Stomach (tissue), 9 donors: Measurements from ENCODE around the gene INTU. TPM values are rescaled to one million over a fixed set of nuclear protein-coding genes. Genes with fewer than 3 reads are reported as not detected.

ENCODE experiments used
- DNase-seq, 2 donors: peaks; one replicate each; pipeline versions ENCODE4 v3.0.0 to v3.0.0-alpha.2; 2013 to 2019
- H3K27ac ChIP-seq, 5 donors: fragments of 200-600 bp in 4 of 5; sonication (generic) in 4 of 5; one replicate each; pipeline ENCODE4 v1.5.1; 2013 to 2019; ENCODE audit warnings: mild to moderate bottlenecking in 1 of 5, moderate library complexity in 1 of 5
- H3K27me3 ChIP-seq, 3 donors: fragments of 200-600 bp; sonication (generic); one replicate each; pipeline ENCODE4 v1.5.1; 2017 to 2019; ENCODE audit warnings: mixed run types in 1 of 3
- H3K36me3 ChIP-seq, 4 donors: fragments of 200-600 bp; sonication (generic); 1 replicate in 3 of 4; 2 replicates in 1 of 4; pipeline ENCODE4 v1.5.1; 2016 to 2019
- H3K4me1 ChIP-seq, 4 donors: fragments of 200-600 bp; sonication (generic); one replicate each; pipeline ENCODE4 v1.5.1; 2016 to 2019
- H3K4me3 ChIP-seq, 4 donors: fragments of 200-600 bp; sonication (generic) in 3 of 4; one replicate each; pipeline ENCODE4 v1.5.1; 2016 to 2019; ENCODE audit warnings: mild to moderate bottlenecking in 1 of 4
- H3K9me3 ChIP-seq, 4 donors: fragments of 200-600 bp; sonication (generic); one replicate each; pipeline ENCODE4 v1.5.1; 2016 to 2019
- EP300 ChIP-seq: sonication (generic); formaldehyde crosslinking; IDR thresholded peaks from one replicate; pipeline ENCODE4 v1.6.1; 2017; ENCODE audit warnings: antibody characterized with exemption
- POLR2A ChIP-seq, 4 donors: fragments of 450-650 bp; IDR thresholded peaks; one replicate each; pipeline ENCODE4 v1.6.1; 2016; ENCODE audit warnings: antibody characterized with exemption in 4 of 4, control low read depth in 2 of 4, mild to moderate bottlenecking in 1 of 4, moderate library complexity in 1 of 4
- POLR2AphosphoS5 ChIP-seq, 3 donors: sonication (generic); formaldehyde crosslinking; IDR thresholded peaks; one replicate each; pipeline ENCODE4 v1.6.1; 2016; ENCODE audit warnings: antibody characterized with exemption in 3 of 3
- WGBS, 5 donors: extraction: QIAGEN DNeasy Blood & Tissue Kit in 3 of 5; methylation state at CpG; one replicate each; pipeline versions ENCODE4 v1.1.5 to v1.1.7; 2013 to 2018; 5-methylcytosine and 5-hydroxymethylcytosine counted together
- intact Hi-C: fragments of 100-400 bp; cut with DNase I; formaldehyde crosslinking; loops from one replicate; pipeline ENCODE4 v1.15.1; 2023; ENCODE audit warnings: low total_unique reads
- polyA plus RNA-seq, 3 donors: library from polyadenylated mRNA; stranded (reverse); fragments of 200-250 nt; gene quantifications; one replicate each; pipeline ENCODE4 v1.2.3, GENCODE V29; 2013
- total RNA-seq, 5 donors: library from RNA; depleted of rRNA; stranded (reverse); fragments of >200 nt; gene quantifications; one replicate each; pipeline versions ENCODE4 v1.1.0 to v1.2.3, GENCODE V29; 2014 to 2016
- TF ChIP-seq, protein P1 (sequence below), 7 experiments: fragments of 450-650 bp in 4 of 7; fragments of 200-600 bp in 3 of 7; sonication (generic) in 3 of 7; IDR thresholded peaks; one replicate each; pipeline ENCODE4 v1.5.1; 2016 to 2019; ENCODE audit warnings: antibody characterized with exemption in 7 of 7, control low read depth in 2 of 7, mild to moderate bottlenecking in 1 of 7
- donor health status: healthy with polysubstance abuse.
- donor health status: Bipolar disorder and iron deficiency.
- donor health status: healthy.

Gene INTU
- total and polyA plus RNA-seq, 8 donors: 0.62 to 42.9 (median 5.6) TPM

DNA sequence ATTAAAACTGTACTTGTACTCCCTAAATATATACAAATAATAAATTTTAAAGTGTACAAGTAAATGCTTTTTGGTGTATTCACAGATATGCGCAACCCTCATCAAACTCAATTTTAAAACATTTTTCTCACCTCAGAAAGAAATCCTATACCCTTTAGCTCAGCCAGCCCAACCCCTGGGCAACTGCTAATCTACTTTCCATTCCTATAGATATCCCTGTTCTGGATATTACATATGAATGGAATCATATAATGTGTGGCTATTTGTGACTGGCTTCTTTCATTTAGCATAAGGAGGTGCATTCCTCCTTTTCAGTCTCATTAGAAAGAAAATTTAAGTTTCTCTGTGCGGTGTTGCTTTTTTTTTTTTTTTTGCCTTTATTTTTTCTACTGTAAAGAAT is 39.4 kb downstream of the INTU start:
- Histone ChIP-seq H3K4me1 (no peaks in the 10 kb centered on the region), H3K27ac (no peak overlapping the region), H3K4me3 (no peak overlapping the region), H3K27me3 (no peaks in the 10 kb centered on the region), H3K36me3 (peaks cover 0 to 15% (median 4%) of the 10 kb centered on the region in 4 donors), H3K9me3 (no peaks in the 10 kb centered on the region)
- 72 to 100% (median 97%) methylated on average over 2 of the region's 2 CpGs for WGBS, 5 donors
- intact Hi-C loops: no loop called here
- no peak for DNase-seq
- no peak for TF ChIP-seq POLR2AphosphoS5 (IDR thresholded peaks at IDR 0.05)
- TF ChIP-seq, protein P1, sequence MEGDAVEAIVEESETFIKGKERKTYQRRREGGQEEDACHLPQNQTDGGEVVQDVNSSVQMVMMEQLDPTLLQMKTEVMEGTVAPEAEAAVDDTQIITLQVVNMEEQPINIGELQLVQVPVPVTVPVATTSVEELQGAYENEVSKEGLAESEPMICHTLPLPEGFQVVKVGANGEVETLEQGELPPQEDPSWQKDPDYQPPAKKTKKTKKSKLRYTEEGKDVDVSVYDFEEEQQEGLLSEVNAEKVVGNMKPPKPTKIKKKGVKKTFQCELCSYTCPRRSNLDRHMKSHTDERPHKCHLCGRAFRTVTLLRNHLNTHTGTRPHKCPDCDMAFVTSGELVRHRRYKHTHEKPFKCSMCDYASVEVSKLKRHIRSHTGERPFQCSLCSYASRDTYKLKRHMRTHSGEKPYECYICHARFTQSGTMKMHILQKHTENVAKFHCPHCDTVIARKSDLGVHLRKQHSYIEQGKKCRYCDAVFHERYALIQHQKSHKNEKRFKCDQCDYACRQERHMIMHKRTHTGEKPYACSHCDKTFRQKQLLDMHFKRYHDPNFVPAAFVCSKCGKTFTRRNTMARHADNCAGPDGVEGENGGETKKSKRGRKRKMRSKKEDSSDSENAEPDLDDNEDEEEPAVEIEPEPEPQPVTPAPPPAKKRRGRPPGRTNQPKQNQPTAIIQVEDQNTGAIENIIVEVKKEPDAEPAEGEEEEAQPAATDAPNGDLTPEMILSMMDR (IDR thresholded peaks at IDR 0.05): no peak
- no peak for TF ChIP-seq EP300
- TF ChIP-seq POLR2A (IDR thresholded peaks at IDR 0.05): no peak

DNA sequence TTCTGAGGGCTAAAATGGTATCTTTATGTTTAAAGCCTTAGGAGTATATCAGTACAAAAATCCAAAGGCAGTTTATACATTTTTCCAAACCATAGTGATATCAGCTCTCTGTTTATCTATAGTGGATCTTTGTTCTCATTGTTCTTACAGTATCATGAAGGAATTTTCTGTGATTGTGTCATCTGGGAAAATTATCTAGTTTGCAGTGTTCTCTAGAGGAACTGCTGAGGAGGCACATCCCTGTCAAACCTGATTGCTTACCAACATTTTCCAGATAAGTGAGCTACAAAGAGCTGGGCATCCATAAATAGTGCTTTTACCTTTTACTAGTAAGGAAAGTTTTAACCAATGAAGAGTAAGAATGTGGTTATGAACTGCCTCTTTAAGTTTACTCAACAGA is 52.5 kb downstream of the INTU start:
- Histone ChIP-seq H3K4me1 (no peaks in the 10 kb centered on the region), H3K4me3 (no peak overlapping the region), H3K36me3 (peaks cover 0 to 31% (median 26%) of the 10 kb centered on the region in 4 donors), H3K27ac (no peak overlapping the region), H3K27me3 (no peaks in the 10 kb centered on the region), H3K9me3 (no peaks in the 10 kb centered on the region)
- DNase-seq: no peak
- TF ChIP-seq, protein P1 (IDR thresholded peaks at IDR 0.05): no peak
- TF ChIP-seq EP300: no peak
- TF ChIP-seq POLR2A (IDR thresholded peaks at IDR 0.05): no peak
- no peak for TF ChIP-seq POLR2AphosphoS5 (IDR thresholded peaks at IDR 0.05)
- intact Hi-C loops: no loop called here

DNA sequence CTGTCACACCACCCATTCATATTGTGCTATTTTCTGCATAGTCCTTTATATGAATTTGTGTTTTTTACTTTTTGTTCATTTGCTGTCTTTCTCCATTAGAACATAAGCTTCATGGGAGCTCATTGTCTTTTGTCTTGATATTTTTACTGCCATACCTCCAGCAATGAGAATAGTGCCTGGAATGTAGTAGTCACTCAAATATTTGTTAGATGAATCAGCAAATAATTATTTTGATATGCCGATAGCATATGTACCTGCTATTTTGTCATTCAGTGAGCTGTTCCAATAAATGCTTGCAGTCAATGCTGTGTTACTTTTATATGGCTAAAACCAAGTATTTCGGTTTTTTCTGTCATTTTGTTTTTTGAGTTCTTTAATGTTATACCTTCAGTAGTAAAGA is 53.9 kb downstream of the INTU start:
- WGBS, 5 donors: 78 to 92% (median 84%) methylated on average over 2 of the region's 2 CpGs
- intact Hi-C loops: no loop called here
- no peaks in the 10 kb centered on the region for H3K9me3 ChIP-seq
- H3K27me3 ChIP-seq: no peaks in the 10 kb centered on the region
- no peak overlapping the region for H3K27ac ChIP-seq
- H3K36me3 ChIP-seq: peaks cover 0 to 44% (median 39%) of the 10 kb centered on the region in 4 donors
- H3K4me3 ChIP-seq: no peak overlapping the region
- TF ChIP-seq POLR2A (IDR thresholded peaks at IDR 0.05) (no peak), POLR2AphosphoS5 (IDR thresholded peaks at IDR 0.05) (no peak), EP300 (no peak)
- TF ChIP-seq, protein P1 (IDR thresholded peaks at IDR 0.05): no peak
- no peaks in the 10 kb centered on the region for H3K4me1 ChIP-seq
- no peak for DNase-seq

DNA sequence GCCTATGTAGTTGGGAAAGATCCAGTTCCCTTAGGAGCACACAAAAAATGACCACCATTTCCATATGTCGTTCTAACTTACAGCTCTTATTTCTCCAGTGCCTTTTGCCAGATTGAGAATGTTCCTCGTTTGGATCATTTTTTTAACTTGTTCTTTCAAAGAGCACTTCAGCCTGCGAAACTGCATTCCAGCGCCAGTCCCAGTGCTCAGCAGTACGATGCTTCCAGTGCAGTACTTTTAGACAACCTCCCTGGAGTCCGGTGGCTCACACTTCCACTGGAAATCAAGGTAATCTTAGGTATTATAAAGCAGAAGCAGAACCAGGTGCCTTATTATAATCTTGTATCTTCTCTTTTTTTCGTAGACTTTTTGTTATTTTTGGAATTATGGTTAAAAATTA is 54.8 kb downstream of the INTU start:
- H3K9me3 ChIP-seq: no peaks in the 10 kb centered on the region
- no peaks in the 10 kb centered on the region for H3K4me1 ChIP-seq
- no peak overlapping the region for H3K4me3 ChIP-seq
- no peak overlapping the region for H3K27ac ChIP-seq
- no peak for DNase-seq
- no peak for TF ChIP-seq POLR2AphosphoS5 (IDR thresholded peaks at IDR 0.05)
- TF ChIP-seq EP300: no peak
- TF ChIP-seq, protein P1 (IDR thresholded peaks at IDR 0.05): no peak
- no peak for TF ChIP-seq POLR2A (IDR thresholded peaks at IDR 0.05)
- intact Hi-C loops: no loop called here
- peaks cover 0 to 47% (median 39%) of the 10 kb centered on the region in 4 donors for H3K36me3 ChIP-seq
- no peaks in the 10 kb centered on the region for H3K27me3 ChIP-seq
- 88 to 93% (median 90%) methylated on average over 7 of the region's 7 CpGs for WGBS, 5 donors
